Measurements from ENCODE around the gene FN1. TPM values are rescaled to one million over a fixed set of nuclear protein-coding genes. Genes with fewer than 3 reads are reported as not detected.

The FN1 gene
- total RNA-seq, 4 donors from 2014 or later = 169 to 686 (median 215) TPM

GRCh38 chr2:215416656-215417055, 19.2 kb downstream of the FN1 start:
- 38 to 57% methylated on average over 2 of the region's 2 CpGs for WGBS, 2 donors (ENCODE audit: low coverage in 1 of 2)
- peaks cover 0 to 4% (median 0%) of the 10 kb centered on the region in 4 donors for H3K36me3 ChIP-seq
- no peaks in the 10 kb centered on the region for H3K27me3 ChIP-seq
- no peaks in the 10 kb centered on the region for H3K4me1 ChIP-seq
- DNase-seq = no peak
- H3K9me3 ChIP-seq = no peaks in the 10 kb centered on the region
- TF ChIP-seq CTCF (IDR thresholded peaks at IDR 0.05) (no peak), EP300 (IDR thresholded peaks at IDR 0.05; ENCODE audit: low read depth) (no peak), POLR2AphosphoS5 (IDR thresholded peaks at IDR 0.05) (no peak), POLR2A (IDR thresholded peaks at IDR 0.05) (no peak)
- in situ Hi-C loops (cut with MboI; ENCODE audit: low pct_ligation_motif_present in 1 of 4, low pct_unique_long_range_greater_than_20kb in 1 of 4, low sequenced_read_pairs in 3 of 4) = no loop called here
- intact Hi-C loops (cut with DNase I; ENCODE audit: low total_unique reads) = no loop called here
- H3K4me3 ChIP-seq = no peak overlapping the region
- H3K27ac ChIP-seq = no peak overlapping the region

- H3K4me3 ChIP-seq = no peak overlapping the region
- no peaks in the 10 kb centered on the region for H3K9me3 ChIP-seq
- H3K27ac ChIP-seq = no peak overlapping the region
- H3K4me1 ChIP-seq = no peaks in the 10 kb centered on the region
- TF ChIP-seq POLR2A (IDR thresholded peaks at IDR 0.05) = no peak
- TF ChIP-seq EP300 (IDR thresholded peaks at IDR 0.05; ENCODE audit: low read depth) = no peak
- TF ChIP-seq CTCF (IDR thresholded peaks at IDR 0.05) = no peak
- no peak for TF ChIP-seq POLR2AphosphoS5 (IDR thresholded peaks at IDR 0.05)
- peaks cover 0 to 4% (median 0%) of the 10 kb centered on the region in 4 donors for H3K36me3 ChIP-seq
- no peaks in the 10 kb centered on the region for H3K27me3 ChIP-seq
- no peak for DNase-seq
- in situ Hi-C loops (cut with MboI; ENCODE audit: low pct_ligation_motif_present in 1 of 4, low pct_unique_long_range_greater_than_20kb in 1 of 4, low sequenced_read_pairs in 3 of 4) (no loop called here), intact Hi-C loops (cut with DNase I; ENCODE audit: low total_unique reads) (no loop called here)
- WGBS, 2 donors (ENCODE audit: low coverage in 1 of 2) = 50 to 63% methylated on average over 1 of the region's 1 CpG
Measured at GRCh38 chr2:215415820-215416577, 19.9 kb downstream of the FN1 start.

- Histone ChIP-seq H3K4me1 (no peaks in the 10 kb centered on the region), H3K4me3 (no peak overlapping the region), H3K36me3 (peaks cover 0 to 4% (median 0%) of the 10 kb centered on the region in 4 donors), H3K9me3 (no peaks in the 10 kb centered on the region), H3K27ac (no peak overlapping the region), H3K27me3 (no peaks in the 10 kb centered on the region)
- in situ Hi-C loops (cut with MboI; ENCODE audit: low pct_ligation_motif_present in 1 of 4, low pct_unique_long_range_greater_than_20kb in 1 of 4, low sequenced_read_pairs in 3 of 4) (no loop called here), intact Hi-C loops (cut with DNase I; ENCODE audit: low total_unique reads) (no loop called here)
- 35 to 57% methylated on average over 1 of the region's 1 CpG for WGBS, 2 donors (ENCODE audit: low coverage in 1 of 2)
- no peak for DNase-seq
- no peak for TF ChIP-seq CTCF (IDR thresholded peaks at IDR 0.05)
- TF ChIP-seq EP300 (IDR thresholded peaks at IDR 0.05; ENCODE audit: low read depth) = no peak
- no peak for TF ChIP-seq POLR2A (IDR thresholded peaks at IDR 0.05)
- no peak for TF ChIP-seq POLR2AphosphoS5 (IDR thresholded peaks at IDR 0.05)
Measured at GRCh38 chr2:215415218-215415617, 20.6 kb downstream of the FN1 start.

GRCh38 chr2:215414674-215415073, 21.2 kb downstream of the FN1 start:
- peak overlapping the region in 1 of 4 donors; percentile 12 for H3K27ac ChIP-seq

More at GRCh38 chr2:215414674-215415073, 21.2 kb downstream of the FN1 start:
- H3K27me3 ChIP-seq = no peaks in the 10 kb centered on the region
- no peak overlapping the region for H3K4me3 ChIP-seq
- intact Hi-C loops (cut with DNase I; ENCODE audit: low total_unique reads) = no loop called here
- in situ Hi-C loops (cut with MboI; ENCODE audit: low pct_ligation_motif_present in 1 of 4, low pct_unique_long_range_greater_than_20kb in 1 of 4, low sequenced_read_pairs in 3 of 4) = no loop called here
- 73 to 78% methylated on average over 3 of the region's 3 CpGs for WGBS, 2 donors (ENCODE audit: low coverage in 1 of 2)
- H3K4me1 ChIP-seq = no peaks in the 10 kb centered on the region
- TF ChIP-seq POLR2A (IDR thresholded peaks at IDR 0.05) (no peak), POLR2AphosphoS5 (IDR thresholded peaks at IDR 0.05) (no peak), EP300 (IDR thresholded peaks at IDR 0.05; ENCODE audit: low read depth) (no peak), CTCF (IDR thresholded peaks at IDR 0.05) (no peak)
- H3K36me3 ChIP-seq = peaks cover 0 to 4% (median 0%) of the 10 kb centered on the region in 4 donors
- H3K9me3 ChIP-seq = no peaks in the 10 kb centered on the region
- DNase-seq = no peak

Data from transverse colon (tissue), 4 donors.